ENCODE data around the gene LMAN1L. TPM values are rescaled to one million over a fixed set of nuclear protein-coding genes. Genes with fewer than 3 reads are reported as not detected.

LMAN1L gene
- total RNA-seq, 1 donor from 2014 or later, result not detected

DNA sequence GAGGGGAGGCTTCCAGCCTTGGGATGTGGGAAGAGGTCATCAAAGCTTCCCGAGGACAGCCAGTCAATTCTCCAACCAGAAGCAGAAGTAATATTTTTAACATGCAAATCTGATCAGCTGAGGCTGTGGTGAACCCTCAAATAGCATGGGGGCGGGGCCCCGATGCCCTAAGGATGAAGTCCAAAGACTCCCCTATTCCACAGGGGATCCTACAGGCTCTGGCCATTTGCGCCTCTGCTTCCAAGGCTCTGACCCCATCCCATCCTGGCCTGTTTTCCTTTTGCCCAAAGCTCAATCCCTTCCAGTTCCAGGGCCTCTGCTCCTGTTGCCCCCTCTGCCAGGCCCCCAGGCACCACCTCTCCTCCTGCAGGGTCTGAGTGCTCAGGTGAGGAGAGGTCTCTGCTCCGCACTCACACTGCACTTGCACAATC is 37.5 kb upstream of the LMAN1L start:
- no peak for DNase-seq (ENCODE audit: extremely low spot score in 2 of 2)
- Histone ChIP-seq H3K9me3 (no peaks in the 10 kb centered on the region), H3K27me3 (no peaks in the 10 kb centered on the region), H3K4me3 (no peak overlapping the region), H3K4me1 (peaks cover 40% of the 10 kb centered on the region), H3K36me3 (no peaks in the 10 kb centered on the region), H3K27ac (no peak overlapping the region)
- intact Hi-C loops (cut with DNase I), result no loop called here
- TF ChIP-seq POLR2A (IDR thresholded peaks at IDR 0.05) (no peak), POLR2AphosphoS5 (IDR thresholded peaks at IDR 0.05; ENCODE audit: insufficient read depth in 1 of 2, low read depth in 1 of 2) (no peak)
- TF ChIP-seq, protein P1, sequence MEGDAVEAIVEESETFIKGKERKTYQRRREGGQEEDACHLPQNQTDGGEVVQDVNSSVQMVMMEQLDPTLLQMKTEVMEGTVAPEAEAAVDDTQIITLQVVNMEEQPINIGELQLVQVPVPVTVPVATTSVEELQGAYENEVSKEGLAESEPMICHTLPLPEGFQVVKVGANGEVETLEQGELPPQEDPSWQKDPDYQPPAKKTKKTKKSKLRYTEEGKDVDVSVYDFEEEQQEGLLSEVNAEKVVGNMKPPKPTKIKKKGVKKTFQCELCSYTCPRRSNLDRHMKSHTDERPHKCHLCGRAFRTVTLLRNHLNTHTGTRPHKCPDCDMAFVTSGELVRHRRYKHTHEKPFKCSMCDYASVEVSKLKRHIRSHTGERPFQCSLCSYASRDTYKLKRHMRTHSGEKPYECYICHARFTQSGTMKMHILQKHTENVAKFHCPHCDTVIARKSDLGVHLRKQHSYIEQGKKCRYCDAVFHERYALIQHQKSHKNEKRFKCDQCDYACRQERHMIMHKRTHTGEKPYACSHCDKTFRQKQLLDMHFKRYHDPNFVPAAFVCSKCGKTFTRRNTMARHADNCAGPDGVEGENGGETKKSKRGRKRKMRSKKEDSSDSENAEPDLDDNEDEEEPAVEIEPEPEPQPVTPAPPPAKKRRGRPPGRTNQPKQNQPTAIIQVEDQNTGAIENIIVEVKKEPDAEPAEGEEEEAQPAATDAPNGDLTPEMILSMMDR (IDR thresholded peaks at IDR 0.05), result no peak

DNA sequence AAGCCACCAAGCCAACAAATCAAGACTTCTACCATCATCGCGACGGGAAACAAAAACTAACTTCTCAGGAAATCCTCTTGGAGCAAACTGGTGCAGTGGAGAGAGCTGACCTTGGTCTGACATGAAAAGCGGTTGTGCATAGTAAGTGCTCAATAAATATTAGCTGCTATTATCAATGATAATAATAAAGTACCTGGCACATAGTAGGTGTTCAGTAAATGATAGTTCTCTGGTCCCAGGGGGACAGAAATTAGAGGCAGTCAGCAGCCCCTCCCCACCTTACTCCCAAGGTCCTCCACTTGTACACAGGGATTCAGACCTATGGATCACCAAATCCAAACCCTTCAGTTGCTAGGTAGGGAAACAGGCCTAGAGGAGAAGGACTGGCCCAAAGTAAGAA is 36.7 kb upstream of the LMAN1L start:
- no peak for DNase-seq (ENCODE audit: extremely low spot score in 2 of 2)
- Histone ChIP-seq H3K27ac (no peak overlapping the region), H3K4me3 (no peak overlapping the region), H3K36me3 (no peaks in the 10 kb centered on the region), H3K27me3 (no peaks in the 10 kb centered on the region), H3K9me3 (no peaks in the 10 kb centered on the region), H3K4me1 (peaks cover 42% of the 10 kb centered on the region)
- TF ChIP-seq POLR2A (IDR thresholded peaks at IDR 0.05) (no peak), POLR2AphosphoS5 (IDR thresholded peaks at IDR 0.05; ENCODE audit: insufficient read depth in 1 of 2, low read depth in 1 of 2) (no peak)
- TF ChIP-seq, protein P1 (IDR thresholded peaks at IDR 0.05), result no peak
- intact Hi-C loops (cut with DNase I), result no loop called here

GRCh38 chr15:74776821-74777768 is 35.5 kb upstream of the LMAN1L start:
- H3K27me3 ChIP-seq, result no peaks in the 10 kb centered on the region
- no peaks in the 10 kb centered on the region for H3K9me3 ChIP-seq
- DNase-seq (ENCODE audit: extremely low spot score in 2 of 2), result no peak
- intact Hi-C loops (cut with DNase I), result no loop called here
- no peak overlapping the region for H3K27ac ChIP-seq
- H3K36me3 ChIP-seq, result no peaks in the 10 kb centered on the region
- no peak overlapping the region for H3K4me3 ChIP-seq
- peaks cover 42% of the 10 kb centered on the region for H3K4me1 ChIP-seq
- TF ChIP-seq POLR2AphosphoS5 (IDR thresholded peaks at IDR 0.05; ENCODE audit: insufficient read depth in 1 of 2, low read depth in 1 of 2), result peak in 1 of 2 donors; percentile 26
- no peak for TF ChIP-seq POLR2A (IDR thresholded peaks at IDR 0.05)

DNA sequence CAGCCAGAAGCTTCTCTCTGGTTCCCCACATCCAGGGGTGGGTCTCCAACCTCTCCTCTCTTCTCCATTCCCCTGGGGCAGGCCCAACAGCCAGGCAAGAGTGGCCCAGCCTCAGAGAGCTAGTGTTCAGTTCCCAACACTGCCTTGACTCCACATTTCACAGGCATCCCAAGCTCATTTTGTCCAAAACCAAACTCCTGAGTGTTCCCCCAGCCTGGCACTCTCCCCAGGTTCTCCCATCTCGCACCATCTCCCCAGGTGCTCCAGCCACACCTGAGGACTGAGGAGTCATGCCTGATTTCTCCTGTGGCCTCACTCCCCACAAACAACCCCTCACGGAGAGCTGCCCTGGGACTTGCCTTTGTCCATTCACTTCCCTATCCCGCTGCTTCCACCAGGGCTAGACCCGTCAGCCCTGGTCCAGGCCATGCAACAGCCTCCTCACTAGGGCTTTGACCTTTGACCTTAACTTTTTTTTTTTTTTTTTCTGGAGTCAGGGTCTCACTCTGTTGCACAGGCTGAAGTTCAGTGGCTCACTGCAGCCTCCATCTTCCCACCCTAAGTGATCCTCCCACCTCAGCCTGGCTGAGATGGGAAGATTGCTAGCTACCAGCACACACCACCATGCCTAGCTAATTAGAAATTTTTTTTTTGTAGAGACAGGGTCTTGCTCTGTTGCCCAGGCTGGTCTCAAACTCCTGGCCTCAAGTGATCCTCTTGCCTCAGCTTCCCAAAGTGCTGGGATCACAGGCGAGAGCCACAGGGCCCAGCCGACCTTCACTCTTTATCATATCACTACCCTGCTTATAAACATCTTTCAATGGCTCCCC is 34.7 kb upstream of the LMAN1L start:
- Histone ChIP-seq H3K27me3 (no peaks in the 10 kb centered on the region), H3K36me3 (no peaks in the 10 kb centered on the region), H3K4me3 (no peak overlapping the region), H3K27ac (no peak overlapping the region), H3K4me1 (peaks cover 44% of the 10 kb centered on the region), H3K9me3 (no peaks in the 10 kb centered on the region)
- TF ChIP-seq, protein P1 (IDR thresholded peaks at IDR 0.05), result no peak
- no peak for TF ChIP-seq POLR2AphosphoS5 (IDR thresholded peaks at IDR 0.05; ENCODE audit: insufficient read depth in 1 of 2, low read depth in 1 of 2)
- no peak for TF ChIP-seq POLR2A (IDR thresholded peaks at IDR 0.05)
- DNase-seq (ENCODE audit: extremely low spot score in 2 of 2), result no peak
- intact Hi-C loops (cut with DNase I), result no loop called here

GRCh38 chr15:74778599-74778970 is 34.0 kb upstream of the LMAN1L start:
- Histone ChIP-seq H3K27me3 (no peaks in the 10 kb centered on the region), H3K4me1 (peaks cover 44% of the 10 kb centered on the region), H3K9me3 (no peaks in the 10 kb centered on the region), H3K4me3 (no peak overlapping the region), H3K36me3 (no peaks in the 10 kb centered on the region), H3K27ac (no peak overlapping the region)
- intact Hi-C loops (cut with DNase I), result no loop called here
- TF ChIP-seq POLR2A (IDR thresholded peaks at IDR 0.05) (no peak), POLR2AphosphoS5 (IDR thresholded peaks at IDR 0.05; ENCODE audit: insufficient read depth in 1 of 2, low read depth in 1 of 2) (no peak)
- TF ChIP-seq, protein P1 (IDR thresholded peaks at IDR 0.05), result no peak
- no peak for DNase-seq (ENCODE audit: extremely low spot score in 2 of 2)

Measured in vagina (tissue), 2 donors.